ENCODE measurements around the gene RAET1L.
"Not testable (repeated sequence)": the region's sequence is repeated elsewhere in the genome, so short reads cannot be mapped to it uniquely, and the experiment has no call there.

The RAET1L gene

GRCh38 chr6:150044621-150045145 is 19.4 kb upstream of the RAET1L start:
- DNase-seq, result no peak

GRCh38 chr6:150043501-150044412 is 18.4 kb upstream of the RAET1L start:
- no peak for DNase-seq

- no peak for DNase-seq
Measured at GRCh38 chr6:150043096-150043495, 17.8 kb upstream of the RAET1L start.

- no peak for DNase-seq
Measured at GRCh38 chr6:150038202-150039062, 13.1 kb upstream of the RAET1L start.

- no peak for DNase-seq
Measured at GRCh38 chr6:150037526-150038201, 12.3 kb upstream of the RAET1L start.

GRCh38 chr6:150036081-150036480 is 10.7 kb upstream of the RAET1L start:
- DNase-seq, result no peak

GRCh38 chr6:150033207-150033771 is 8.0 kb upstream of the RAET1L start:
- DNase-seq, result no peak

GRCh38 chr6:150032598-150032997 is 7.3 kb upstream of the RAET1L start:
- no peak for DNase-seq

GRCh38 chr6:150030611-150031010 is 5.3 kb upstream of the RAET1L start:
- DNase-seq, result no peak

GRCh38 chr6:150029749-150030148 is 4.4 kb upstream of the RAET1L start:
- DNase-seq, result no peak

- DNase-seq, result no peak
Measured at GRCh38 chr6:150029276-150029675, 3.9 kb upstream of the RAET1L start.

- DNase-seq, result no peak
Measured at GRCh38 chr6:150028799-150029198, 3.5 kb upstream of the RAET1L start.

GRCh38 chr6:150027806-150028565 is 2.7 kb upstream of the RAET1L start:
- no peak for DNase-seq

GRCh38 chr6:150026976-150027805 is 1.9 kb upstream of the RAET1L start:
- no peak for DNase-seq

GRCh38 chr6:150024646-150025155 is 631 bp downstream of the RAET1L start:
- DNase-seq, result no peak

GRCh38 chr6:150024021-150024420 is 1.3 kb downstream of the RAET1L start:
- not testable (repeated sequence) for DNase-seq

GRCh38 chr6:150021870-150022269 is 3.5 kb downstream of the RAET1L start:
- DNase-seq, result not testable (repeated sequence)

- DNase-seq, result no peak
Measured at GRCh38 chr6:150018846-150019580, 6.3 kb downstream of the RAET1L start.

- not testable (repeated sequence) for DNase-seq
Measured at GRCh38 chr6:150017186-150017521, 8.2 kb downstream of the RAET1L start.
